ENCODE results near the gene LPCAT3.
"Not testable (repeated sequence)": the region's sequence is repeated elsewhere in the genome, so short reads cannot be mapped to it uniquely, and the experiment has no call there.

The LPCAT3 gene

GRCh38 chr12:7037411-7037810 is 19.1 kb upstream of the LPCAT3 start:
- not testable (repeated sequence) for DNase-seq (ENCODE audit: low read depth in 2 of 2)

- DNase-seq (ENCODE audit: low read depth in 2 of 2), result no peak
Observed at GRCh38 chr12:7035463-7035862, 17.2 kb upstream of the LPCAT3 start.

- no peak for DNase-seq (ENCODE audit: low read depth in 2 of 2)
Observed at GRCh38 chr12:7034464-7034863, 16.2 kb upstream of the LPCAT3 start.

- no peak for DNase-seq (ENCODE audit: low read depth in 2 of 2)
Observed at GRCh38 chr12:7032990-7033389, 14.7 kb upstream of the LPCAT3 start.

- DNase-seq (ENCODE audit: low read depth in 2 of 2), result no peak
Observed at GRCh38 chr12:7031306-7031705, 13.0 kb upstream of the LPCAT3 start.

GRCh38 chr12:7026854-7027253 is 8.6 kb upstream of the LPCAT3 start:
- DNase-seq (ENCODE audit: low read depth in 2 of 2), result no peak

- DNase-seq (ENCODE audit: low read depth in 2 of 2), result no peak
Observed at GRCh38 chr12:7023114-7023513, 4.8 kb upstream of the LPCAT3 start.

GRCh38 chr12:7021956-7022355 is 3.7 kb upstream of the LPCAT3 start:
- DNase-seq (ENCODE audit: low read depth in 2 of 2), result no peak

GRCh38 chr12:7019043-7019569 is 830 bp upstream of the LPCAT3 start:
- no peak for DNase-seq (ENCODE audit: low read depth in 2 of 2)

GRCh38 chr12:7017870-7018349 is 366 bp downstream of the LPCAT3 start:
- no peak for DNase-seq (ENCODE audit: low read depth in 2 of 2)

GRCh38 chr12:7016958-7017571 is 1.2 kb downstream of the LPCAT3 start:
- no peak for DNase-seq (ENCODE audit: low read depth in 2 of 2)

GRCh38 chr12:7015555-7016370 is 2.5 kb downstream of the LPCAT3 start:
- DNase-seq (ENCODE audit: low read depth in 2 of 2), result no peak

- no peak for DNase-seq (ENCODE audit: low read depth in 2 of 2)
Observed at GRCh38 chr12:7013101-7013500, 5.2 kb downstream of the LPCAT3 start.

GRCh38 chr12:7012024-7012607 is 6.2 kb downstream of the LPCAT3 start:
- no peak for DNase-seq (ENCODE audit: low read depth in 2 of 2)

GRCh38 chr12:7011398-7011797 is 6.9 kb downstream of the LPCAT3 start:
- not testable (repeated sequence) for DNase-seq (ENCODE audit: low read depth in 2 of 2)

GRCh38 chr12:7009512-7009911 is 8.8 kb downstream of the LPCAT3 start:
- no peak for DNase-seq (ENCODE audit: low read depth in 2 of 2)

GRCh38 chr12:7008864-7009263 is 9.4 kb downstream of the LPCAT3 start:
- no peak for DNase-seq (ENCODE audit: low read depth in 2 of 2)

GRCh38 chr12:7006639-7007038 is 11.6 kb downstream of the LPCAT3 start:
- DNase-seq (ENCODE audit: low read depth in 2 of 2), result no peak

- no peak for DNase-seq (ENCODE audit: low read depth in 2 of 2)
Observed at GRCh38 chr12:7005311-7005710, 13.0 kb downstream of the LPCAT3 start.

- DNase-seq (ENCODE audit: low read depth in 2 of 2), result no peak
Observed at GRCh38 chr12:7004840-7005239, 13.4 kb downstream of the LPCAT3 start.

- DNase-seq (ENCODE audit: low read depth in 2 of 2), result no peak
Observed at GRCh38 chr12:7004287-7004803, 13.9 kb downstream of the LPCAT3 start.

- DNase-seq (ENCODE audit: low read depth in 2 of 2), result no peak
Observed at GRCh38 chr12:7001921-7002591, 16.2 kb downstream of the LPCAT3 start.

Data from stimulated activated CD8-positive, alpha-beta memory T cell treated with anti-CD3 and anti-CD28 coated beads, Interleukin-2, amount 100 ng/mL, for 1 hour (primary cell).